OCI-LY1 (cell line): Measurements from ENCODE around the gene DYRK1B.

Source experiments
- H2AFZ ChIP-seq: fragments of 200-600 bp; sonication (generic), shearing (Covaris generic); 2 replicates; pipeline ENCODE4 v1.6.0; 2014; ENCODE audit warnings: antibody characterized with exemption, mild to moderate bottlenecking, low read length
- H3F3A ChIP-seq: fragments of 200-600 bp; sonication (generic), shearing (Covaris generic); 2 replicates; pipeline ENCODE4 v1.6.0; 2014; ENCODE audit warnings: mild to moderate bottlenecking, antibody characterized with exemption, low read length, moderate library complexity; ENCODE audit not compliant: insufficient read depth
- H3K27ac ChIP-seq: fragments of 200-600 bp; sonication (generic); 2 replicates; pipeline ENCODE4 v1.5.1; 2014; ENCODE audit warnings: low read length, mixed run types, mild to moderate bottlenecking, low read depth; ENCODE audit not compliant: poor library complexity, severe bottlenecking
- H3K27me3 ChIP-seq: fragments of 200-600 bp; sonication (generic); 2 replicates; pipeline ENCODE4 v1.6.0; 2014; ENCODE audit warnings: antibody characterized with exemption, mild to moderate bottlenecking, low read length, moderate library complexity; ENCODE audit not compliant: insufficient read depth
- H3K36me3 ChIP-seq: fragments of 200-600 bp; sonication (generic); 2 replicates; pipeline ENCODE4 v1.6.1; 2014; ENCODE audit warnings: mild to moderate bottlenecking, antibody characterized with exemption, low read length, moderate library complexity, mixed read lengths; ENCODE audit not compliant: insufficient read depth
- H3K4me1 ChIP-seq: fragments of 200-600 bp; sonication (generic); 2 replicates; pipeline ENCODE4 v1.5.1; 2014; ENCODE audit warnings: mild to moderate bottlenecking, low read length, moderate library complexity; ENCODE audit not compliant: insufficient read depth, severe bottlenecking
- H3K4me2 ChIP-seq: fragments of 200-600 bp; sonication (generic), shearing (Covaris generic); 2 replicates; pipeline ENCODE4 v1.6.1; 2014; ENCODE audit warnings: low read length
- H3K4me3 ChIP-seq: fragments of 200-600 bp; sonication (generic); 2 replicates; pipeline ENCODE4 v1.5.1; 2014; ENCODE audit warnings: low read length, low read depth, mild to moderate bottlenecking, mixed read lengths; ENCODE audit not compliant: poor library complexity, severe bottlenecking
- H3K79me2 ChIP-seq: fragments of 200-600 bp; shearing (Covaris generic); 2 replicates; pipeline ENCODE4 v1.6.1; 2016; ENCODE audit warnings: mixed run types, low read length, mixed read lengths; ENCODE audit not compliant: insufficient read depth
- H3K9ac ChIP-seq: fragments of 200-600 bp; sonication (generic), shearing (Covaris generic); 2 replicates; pipeline ENCODE4 v1.6.1; 2014; ENCODE audit warnings: mild to moderate bottlenecking, low read length, mixed read lengths
- H3K9me2 ChIP-seq: fragments of 200-600 bp; sonication (generic), shearing (Covaris generic); 2 replicates; pipeline ENCODE4 v1.6.1; 2014; ENCODE audit warnings: low read depth, mild to moderate bottlenecking, low read length, mixed read lengths
- H3K9me3 ChIP-seq: fragments of 200-600 bp; shearing (Covaris generic); 2 replicates; pipeline ENCODE4 v1.6.1; 2014; ENCODE audit warnings: low read length, mixed read lengths
- H4K20me1 ChIP-seq: fragments of 200-600 bp; sonication (generic), shearing (Covaris generic); 2 replicates; pipeline ENCODE4 v1.6.0; 2016; ENCODE audit warnings: mild to moderate bottlenecking, low read length; ENCODE audit not compliant: insufficient read depth
- CTCF ChIP-seq: fragments of 200-600 bp; sonication (generic), shearing (Covaris generic); IDR thresholded peaks from 2 replicates; pipeline ENCODE4 v1.5.1; 2017; ENCODE audit warnings: mild to moderate bottlenecking, antibody characterized with exemption, low read length, moderate library complexity, mixed read lengths
- EZH2 ChIP-seq: fragments of 200-600 bp; sonication (generic), shearing (Covaris generic); IDR thresholded peaks from 2 replicates; pipeline ENCODE4 v1.8.0; 2017; ENCODE audit warnings: borderline replicate concordance, mixed run types, mild to moderate bottlenecking, antibody characterized with exemption, low read length, moderate library complexity, mixed read lengths

DYRK1B gene

GRCh38 chr19:39813264-39813993, 20.5 kb downstream of the DYRK1B start:
- H2AFZ ChIP-seq, result no peak overlapping the region
- H3K4me2 ChIP-seq, result no peak overlapping the region
- no peaks in the 10 kb centered on the region for H3K9me2 ChIP-seq
- no peaks in the 10 kb centered on the region for H3K4me1 ChIP-seq
- H3K36me3 ChIP-seq, result no peaks in the 10 kb centered on the region; the same call in none of the 2 replicates
- H4K20me1 ChIP-seq, result no peaks in the 10 kb centered on the region
- peaks cover 12% of the 10 kb centered on the region for H3K27me3 ChIP-seq
- H3K9ac ChIP-seq, result no peak overlapping the region
- TF ChIP-seq EZH2, result no peak
- no peak for TF ChIP-seq CTCF
- no peaks in the 10 kb centered on the region for H3F3A ChIP-seq
- no peaks in the 10 kb centered on the region for H3K9me3 ChIP-seq
- no peak overlapping the region for H3K4me3 ChIP-seq
- no peak overlapping the region for H3K27ac ChIP-seq
- no peaks in the 10 kb centered on the region for H3K79me2 ChIP-seq

- no peaks in the 10 kb centered on the region; the same call in 1 of the 2 replicates for H3K36me3 ChIP-seq
- TF ChIP-seq CTCF (no peak), EZH2 (no peak)
These were observed 22.9 kb downstream of the DYRK1B start for GRCh38 chr19:39811064-39811463.

GRCh38 chr19:39810424-39810823, 23.5 kb downstream of the DYRK1B start:
- TF ChIP-seq EZH2 (no peak), CTCF (peak; percentile 15; the same call in 1 of the 2 replicates)
- Histone ChIP-seq H3F3A (no peaks in the 10 kb centered on the region), H3K4me1 (no peaks in the 10 kb centered on the region), H3K4me2 (no peak overlapping the region), H3K9ac (no peak overlapping the region), H3K9me3 (no peaks in the 10 kb centered on the region), H3K4me3 (no peak overlapping the region), H3K27me3 (peaks cover 12% of the 10 kb centered on the region), H3K79me2 (no peaks in the 10 kb centered on the region), H4K20me1 (no peaks in the 10 kb centered on the region), H3K36me3 (no peaks in the 10 kb centered on the region; the same call in 1 of the 2 replicates), H3K27ac (no peak overlapping the region), H3K9me2 (no peaks in the 10 kb centered on the region), H2AFZ (no peak overlapping the region)

More at GRCh38 chr19:39811064-39811463, 22.9 kb downstream of the DYRK1B start:
- Histone ChIP-seq H3K27me3 (peaks cover 12% of the 10 kb centered on the region), H3K4me3 (no peak overlapping the region), H3F3A (no peaks in the 10 kb centered on the region), H3K9ac (no peak overlapping the region), H3K79me2 (no peaks in the 10 kb centered on the region), H4K20me1 (no peaks in the 10 kb centered on the region), H3K4me2 (no peak overlapping the region), H3K9me2 (no peaks in the 10 kb centered on the region), H3K27ac (no peak overlapping the region), H2AFZ (no peak overlapping the region), H3K4me1 (no peaks in the 10 kb centered on the region), H3K9me3 (no peaks in the 10 kb centered on the region)
